Non-pigmented ciliary epithelial cell (primary cell): ENCODE measurements around the gene MUC3A.

Experiments
- DNase-seq: peaks from one replicate; pipeline ENCODE4 v3.0.0-alpha.2; 2010; ENCODE audit warnings: low read depth

The MUC3A gene

DNA sequence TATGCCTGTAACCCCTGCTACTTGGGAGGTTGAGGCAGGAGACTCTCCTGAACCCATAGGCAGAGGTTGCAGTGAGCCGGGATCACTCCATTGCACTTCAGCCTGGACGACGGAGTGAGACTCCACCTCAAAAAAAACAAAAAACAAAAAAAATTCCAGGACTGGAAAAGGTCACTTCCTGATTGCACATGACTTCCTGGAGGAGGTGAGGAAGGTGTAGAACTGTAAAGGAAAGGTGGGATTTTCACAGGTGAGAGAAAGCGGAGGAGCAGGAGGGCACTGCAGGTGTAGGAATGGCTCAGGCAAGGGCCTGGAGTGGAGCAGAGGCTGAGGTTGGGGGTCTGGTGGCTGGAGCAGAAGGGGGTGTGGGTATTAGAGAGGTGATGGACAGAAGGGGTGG lies 3.2 kb upstream of the MUC3A start:
- no peak for DNase-seq

DNA sequence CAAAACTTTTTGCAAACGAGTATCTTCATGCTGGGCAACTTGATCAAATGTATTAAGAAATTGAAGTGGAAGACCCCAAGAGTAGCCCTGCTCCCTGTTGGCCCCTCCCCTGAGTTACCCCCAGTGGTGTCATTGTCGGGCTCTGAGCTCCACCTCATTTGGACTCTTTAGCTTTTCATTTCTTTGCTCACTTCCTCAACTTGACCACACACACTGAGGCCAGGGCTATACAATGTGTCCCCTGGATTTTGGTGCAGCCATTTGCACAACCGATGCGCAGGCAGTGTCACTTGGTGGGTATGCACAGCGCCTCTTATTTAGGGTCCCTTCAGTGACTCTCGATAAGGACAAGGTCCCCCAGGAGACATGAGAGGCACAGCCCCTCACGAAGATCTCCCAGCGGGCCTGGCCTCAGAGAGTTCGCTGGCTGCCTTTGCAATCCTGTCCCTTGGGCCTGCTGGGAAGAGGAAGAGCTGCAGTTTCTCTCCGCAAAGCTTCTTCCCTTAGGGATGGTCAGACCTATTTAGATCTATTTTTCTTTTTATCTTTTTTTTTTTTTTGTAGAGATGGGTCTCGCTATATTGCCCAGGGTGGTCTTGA lies 2.5 kb upstream of the MUC3A start:
- DNase-seq = no peak

DNA sequence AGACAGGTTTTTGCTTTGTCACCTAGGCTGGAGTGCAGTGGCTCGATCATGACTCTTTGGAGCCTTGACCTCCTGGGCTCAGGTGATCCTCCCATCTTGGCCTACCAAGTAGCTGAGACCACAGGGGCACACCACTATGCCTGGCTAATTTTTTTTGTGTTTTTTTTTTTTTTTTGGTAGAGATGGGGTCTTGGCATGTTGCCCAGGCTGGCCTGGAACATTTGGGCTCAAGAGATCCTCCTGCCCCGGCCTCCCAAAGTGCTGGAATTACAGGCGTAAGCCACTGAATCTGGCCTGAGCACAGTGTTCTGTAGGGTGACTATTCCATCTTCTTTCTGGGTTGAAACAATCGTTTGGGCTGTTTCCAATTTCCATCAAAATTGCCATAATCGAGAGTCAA lies 1.5 kb upstream of the MUC3A start:
- DNase-seq = no peak

DNA sequence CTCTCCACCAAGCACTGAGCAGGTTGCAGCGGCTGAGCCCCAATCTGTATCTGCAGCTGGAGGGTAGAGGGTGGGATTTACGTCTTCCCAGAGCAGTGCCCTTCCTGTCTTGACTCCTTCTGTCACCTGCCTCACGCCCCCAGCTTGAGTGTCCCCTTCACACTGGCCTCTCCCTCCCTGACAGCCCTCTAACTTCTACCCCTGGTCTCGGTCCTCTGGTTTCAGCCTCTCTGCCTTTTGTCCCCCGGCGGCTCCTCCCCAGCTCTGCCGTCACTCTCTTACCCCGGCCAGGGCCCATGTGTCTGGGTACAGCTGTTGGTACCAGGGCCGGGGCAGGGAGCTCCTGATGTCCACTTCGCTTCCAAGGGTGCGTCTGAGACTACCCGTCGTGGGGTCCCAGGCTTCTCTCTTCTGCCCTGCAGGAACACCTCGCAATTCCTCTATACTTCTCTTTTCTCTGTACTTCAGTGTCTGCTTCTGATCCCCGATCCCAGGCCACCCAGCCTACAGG lies 654 bp downstream of the MUC3A start:
- no peak for DNase-seq

DNA sequence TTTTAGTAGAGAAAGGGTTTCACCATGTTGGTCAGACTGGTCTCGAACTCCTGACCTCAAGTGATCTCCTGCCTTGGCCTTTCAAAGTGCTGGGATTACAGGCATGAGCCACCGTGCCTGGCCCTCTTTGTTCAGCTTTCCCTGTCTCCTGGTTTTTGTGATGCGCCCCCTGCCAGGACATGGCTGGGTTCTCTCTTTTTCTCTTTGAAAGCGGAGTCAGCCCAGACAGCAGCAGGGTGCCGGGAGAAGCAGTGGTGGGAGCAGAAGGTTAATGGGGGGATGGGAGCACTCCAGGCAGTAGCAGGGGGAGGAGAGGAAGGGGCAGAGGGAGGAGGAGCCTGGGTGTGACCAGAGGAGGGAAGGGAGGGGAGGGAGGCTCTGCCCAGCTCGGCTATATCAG lies 1.8 kb downstream of the MUC3A start:
- DNase-seq = no peak

DNA sequence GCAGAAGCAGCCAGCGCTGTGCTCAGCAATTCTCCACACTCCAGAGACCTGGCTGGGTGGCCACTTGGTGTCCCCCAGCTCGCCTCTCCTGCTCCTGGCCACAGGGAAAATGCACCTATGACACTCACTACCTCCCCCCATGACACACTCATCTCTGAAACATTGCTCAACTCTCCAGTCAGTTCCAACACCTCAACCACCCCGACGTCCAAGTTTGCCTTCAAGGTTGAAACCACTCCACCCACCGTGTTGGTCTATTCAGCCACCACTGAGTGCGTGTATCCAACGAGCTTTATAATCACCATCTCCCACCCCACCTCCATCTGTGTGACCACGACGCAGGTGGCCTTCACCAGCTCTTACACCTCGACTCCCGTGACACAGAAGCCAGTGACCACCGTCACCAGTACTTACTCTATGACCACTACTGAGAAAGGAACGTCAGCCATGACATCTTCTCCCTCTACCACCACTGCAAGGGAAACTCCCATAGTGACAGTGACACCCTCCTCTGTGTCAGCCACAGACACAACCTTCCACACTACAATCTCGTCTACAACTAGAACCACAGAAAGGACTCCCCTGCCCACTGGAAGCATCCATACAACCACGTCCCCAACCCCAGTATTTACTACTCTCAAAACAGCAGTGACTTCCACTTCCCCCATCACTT lies 2.7 kb downstream of the MUC3A start:
- no peak for DNase-seq

DNA sequence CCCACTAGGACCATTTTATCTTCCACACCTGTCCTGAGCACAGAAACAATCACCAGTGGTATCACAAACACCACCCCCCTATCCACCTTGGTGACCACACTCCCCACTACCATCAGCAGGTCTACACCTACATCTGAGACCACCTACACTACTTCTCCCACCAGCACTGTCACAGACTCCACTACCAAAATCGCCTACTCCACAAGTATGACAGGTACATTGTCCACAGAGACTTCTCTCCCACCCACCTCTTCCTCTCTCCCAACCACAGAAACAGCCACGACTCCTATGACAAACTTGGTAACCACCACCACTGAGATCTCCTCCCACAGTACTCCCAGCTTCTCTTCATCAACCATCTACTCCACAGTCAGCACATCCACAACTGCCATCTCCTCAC lies 3.3 kb downstream of the MUC3A start:
- no peak for DNase-seq

DNA sequence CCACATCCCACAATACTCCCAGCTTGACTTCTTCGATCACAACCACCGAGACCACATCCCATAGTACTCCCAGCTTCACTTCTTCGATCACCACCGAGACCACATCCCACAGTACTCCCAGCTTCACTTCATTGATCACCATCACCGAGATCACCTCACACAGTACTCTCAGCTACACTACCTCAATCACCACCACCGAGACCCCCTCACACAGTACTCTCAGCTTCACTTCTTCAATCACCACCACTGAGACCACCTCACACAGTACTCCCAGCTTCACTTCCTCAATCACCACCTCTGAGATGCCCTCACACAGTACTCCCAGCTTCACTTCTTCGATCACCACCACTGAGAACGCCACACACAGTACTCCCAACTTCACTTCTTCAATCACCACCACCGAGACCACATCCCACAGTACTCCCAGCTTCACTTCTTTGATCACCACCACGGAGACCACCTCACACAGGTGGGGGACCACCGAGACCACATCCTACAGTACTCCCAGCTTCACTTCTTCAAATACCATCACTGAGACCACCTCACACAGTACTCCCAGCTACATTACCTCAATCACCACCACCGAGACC lies 8.6 kb downstream of the MUC3A start:
- DNase-seq = no peak

DNA sequence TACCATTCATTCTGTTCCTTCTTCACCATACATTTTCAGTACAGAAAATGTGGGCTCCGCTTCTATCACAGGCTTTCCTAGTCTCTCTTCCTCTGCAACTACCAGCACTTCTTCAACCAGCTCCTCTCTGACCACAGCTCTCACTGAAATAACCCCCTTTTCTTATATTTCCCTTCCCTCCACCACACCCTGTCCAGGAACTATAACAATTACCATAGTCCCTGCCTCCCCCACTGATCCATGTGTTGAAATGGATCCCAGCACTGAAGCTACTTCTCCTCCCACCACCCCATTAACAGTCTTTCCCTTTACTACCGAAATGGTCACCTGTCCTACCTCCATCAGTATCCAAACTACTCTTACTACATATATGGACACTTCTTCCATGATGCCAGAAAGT lies 10.6 kb downstream of the MUC3A start:
- no peak for DNase-seq

DNA sequence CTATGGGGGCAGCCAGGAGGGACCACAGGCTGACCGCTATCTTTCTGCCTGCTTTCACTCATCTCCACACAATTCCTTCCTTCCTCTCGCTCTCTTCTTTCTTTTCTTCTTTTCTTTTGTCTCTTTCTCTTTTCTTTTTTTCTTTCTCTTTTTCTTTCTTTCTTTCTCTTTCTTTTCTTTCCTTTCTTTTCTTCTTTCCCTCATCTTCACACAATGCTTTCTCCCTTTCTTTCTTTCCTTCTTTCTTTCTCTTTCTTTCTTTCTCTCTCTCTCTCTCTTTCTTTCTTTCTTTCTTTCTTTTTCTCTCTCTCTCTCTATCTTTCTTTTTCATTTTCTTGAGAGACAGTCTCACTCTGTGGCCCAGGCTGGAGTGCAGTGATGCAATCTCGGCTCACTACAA lies 13.2 kb downstream of the MUC3A start:
- DNase-seq = no peak

DNA sequence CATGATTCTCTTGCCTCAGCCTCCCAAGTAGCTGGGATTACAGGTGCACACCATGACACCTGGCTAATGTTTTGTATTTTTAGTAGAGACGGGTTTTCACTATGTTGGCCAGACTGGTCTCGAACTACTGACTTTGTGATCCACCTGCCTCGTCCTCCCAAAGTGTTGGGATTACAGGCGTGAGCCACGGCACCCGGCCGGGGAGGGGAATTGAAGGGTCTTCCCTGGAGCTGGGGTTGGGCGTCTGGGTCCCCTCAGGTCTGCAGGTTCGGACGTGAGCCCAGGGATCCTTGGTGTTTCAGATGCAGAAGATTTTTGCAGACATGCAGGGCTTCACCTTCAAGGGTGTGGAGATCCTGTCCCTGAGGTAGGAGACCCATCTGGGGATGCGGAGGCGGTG lies 14.1 kb downstream of the MUC3A start:
- DNase-seq = no peak

DNA sequence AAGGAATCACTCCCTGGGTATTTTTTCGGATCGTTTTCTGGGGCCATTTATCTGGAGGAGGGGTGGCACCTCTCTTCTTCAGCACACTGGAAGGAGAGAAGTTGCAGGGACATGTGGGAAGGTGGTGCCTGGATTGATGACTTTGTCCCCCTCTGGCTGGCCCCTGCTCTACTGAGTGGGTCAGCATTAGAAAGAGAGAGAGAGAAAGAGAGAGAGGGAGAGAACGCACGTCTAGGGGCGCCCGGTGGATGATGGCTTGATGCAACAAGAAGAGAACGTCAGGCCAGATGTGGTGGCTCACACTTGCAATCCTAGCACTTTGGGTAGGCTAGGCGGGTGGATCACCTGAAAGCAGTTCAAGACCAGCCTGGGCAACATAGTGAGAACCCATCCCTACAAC lies 14.5 kb downstream of the MUC3A start:
- DNase-seq = no peak

DNA sequence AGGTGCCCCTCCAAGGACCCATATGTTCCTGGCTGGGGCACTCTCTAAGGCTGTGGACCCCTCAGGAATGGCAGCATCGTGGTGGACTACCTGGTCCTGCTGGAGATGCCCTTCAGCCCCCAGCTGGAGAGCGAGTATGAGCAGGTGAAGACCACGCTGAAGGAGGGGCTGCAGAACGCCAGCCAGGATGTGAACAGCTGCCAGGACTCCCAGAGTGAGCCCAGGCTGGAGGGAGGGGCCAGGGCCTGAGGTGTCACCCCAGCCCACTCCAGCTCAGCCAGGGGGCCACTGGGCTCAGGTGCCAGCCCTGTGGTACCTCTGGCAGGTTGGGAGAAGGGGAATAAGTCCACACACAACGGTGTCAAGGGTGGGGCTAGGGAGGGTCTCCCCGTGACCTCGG lies 15.3 kb downstream of the MUC3A start:
- no peak for DNase-seq

DNA sequence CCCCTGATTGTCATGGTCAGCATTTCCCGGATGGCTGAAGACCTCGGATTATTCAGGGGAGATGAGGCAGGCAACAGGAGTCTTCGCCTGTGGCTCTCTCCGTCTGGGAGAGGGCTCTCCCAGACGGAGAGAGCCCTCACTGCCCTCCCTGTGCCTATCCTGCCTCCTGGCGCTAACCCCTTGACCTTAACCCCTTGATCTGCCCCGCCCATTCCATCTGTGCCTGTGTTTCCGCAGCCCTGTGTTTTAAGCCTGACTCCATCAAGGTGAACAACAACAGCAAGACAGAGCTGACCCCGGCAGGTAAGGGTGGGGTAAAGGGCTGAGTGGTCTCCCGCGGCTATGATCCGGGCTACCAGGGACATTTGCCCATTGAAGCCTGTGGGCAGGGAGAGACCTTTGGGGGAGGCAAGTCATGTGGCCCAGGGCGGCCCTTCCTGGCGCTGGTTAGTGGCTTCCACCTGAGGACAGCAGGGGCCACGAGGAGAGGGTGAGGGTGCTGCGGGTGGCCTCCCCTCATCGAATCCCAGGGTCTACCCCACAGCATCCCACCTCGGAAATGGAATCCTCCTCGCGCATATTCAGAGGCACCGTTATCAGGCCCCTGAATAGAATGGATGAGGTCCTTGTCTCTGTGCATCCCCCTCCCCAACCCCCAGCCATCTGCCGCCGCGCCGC lies 15.8 kb downstream of the MUC3A start:
- DNase-seq = no peak

DNA sequence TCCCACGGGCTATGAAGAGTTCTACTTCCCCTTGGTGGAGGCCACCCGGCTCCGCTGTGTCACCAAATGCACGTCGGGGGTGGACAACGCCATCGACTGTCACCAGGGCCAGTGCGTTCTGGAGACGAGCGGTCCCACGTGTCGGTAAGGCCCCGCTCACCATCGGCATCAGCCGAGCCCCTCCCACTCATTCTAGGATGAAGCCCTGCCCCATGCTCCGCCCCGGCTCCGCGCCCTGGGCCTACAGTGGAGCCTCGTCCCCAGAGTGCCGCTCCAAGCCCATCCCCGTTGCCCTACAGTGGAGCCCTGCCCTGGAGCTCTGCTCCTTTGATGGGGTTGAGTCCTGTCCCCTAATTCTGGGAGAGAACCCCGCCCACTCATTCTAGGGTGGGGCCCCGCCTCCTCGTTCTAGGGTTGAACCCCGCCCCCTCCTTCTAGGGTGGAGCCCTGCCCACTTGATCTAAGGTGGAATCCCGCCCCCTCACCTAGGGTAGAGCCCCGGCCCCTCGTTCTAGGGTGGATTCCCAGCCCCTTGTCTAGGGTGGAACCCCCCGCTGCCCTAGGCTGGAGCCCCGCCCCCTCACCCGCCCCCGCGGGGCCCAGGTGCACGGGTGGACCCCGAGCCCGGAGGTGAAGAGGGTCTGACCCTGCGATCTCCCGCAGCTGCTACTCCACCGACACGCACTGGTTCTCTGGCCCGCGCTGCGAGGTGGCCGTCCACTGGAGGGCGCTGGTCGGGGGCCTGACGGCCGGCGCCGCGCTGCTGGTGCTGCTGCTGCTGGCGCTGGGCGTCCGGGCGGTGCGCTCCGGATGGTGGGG lies 16.6 kb downstream of the MUC3A start:
- no peak for DNase-seq

DNA sequence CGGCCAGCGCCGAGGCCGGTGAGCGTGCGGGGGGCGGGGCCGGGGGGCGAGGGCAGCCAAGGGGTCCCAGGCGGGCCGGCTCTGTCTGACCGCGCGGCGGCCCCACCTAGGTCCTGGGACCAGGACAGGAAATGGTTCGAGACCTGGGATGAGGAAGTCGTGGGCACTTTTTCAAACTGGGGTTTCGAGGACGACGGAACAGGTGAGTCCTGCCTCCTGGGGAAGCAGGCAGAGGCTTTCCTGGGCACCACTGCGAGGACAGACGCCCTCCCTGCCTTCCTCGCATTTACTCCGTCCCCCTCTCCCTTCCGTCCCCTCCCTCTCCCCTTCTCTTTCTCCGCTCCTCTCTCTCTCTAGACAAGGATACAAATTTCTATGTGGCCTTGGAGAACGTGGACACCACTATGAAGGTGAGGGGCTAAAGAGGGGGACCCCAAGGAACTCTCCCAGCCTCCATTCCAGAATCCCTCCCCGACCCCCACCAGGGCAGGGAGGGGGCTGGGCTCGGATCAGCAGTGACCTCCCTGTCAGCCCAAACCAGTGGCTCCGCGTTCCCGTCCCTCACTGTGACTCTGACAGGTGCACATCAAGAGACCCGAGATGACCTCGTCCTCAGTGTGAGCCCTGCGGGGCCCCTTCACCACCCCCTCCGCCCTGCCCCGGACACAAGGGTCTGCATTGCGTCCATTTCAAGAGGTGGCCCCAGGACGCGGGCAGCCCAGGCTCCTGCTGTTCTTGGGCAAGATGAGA lies 17.4 kb downstream of the MUC3A start:
- no peak for DNase-seq

DNA sequence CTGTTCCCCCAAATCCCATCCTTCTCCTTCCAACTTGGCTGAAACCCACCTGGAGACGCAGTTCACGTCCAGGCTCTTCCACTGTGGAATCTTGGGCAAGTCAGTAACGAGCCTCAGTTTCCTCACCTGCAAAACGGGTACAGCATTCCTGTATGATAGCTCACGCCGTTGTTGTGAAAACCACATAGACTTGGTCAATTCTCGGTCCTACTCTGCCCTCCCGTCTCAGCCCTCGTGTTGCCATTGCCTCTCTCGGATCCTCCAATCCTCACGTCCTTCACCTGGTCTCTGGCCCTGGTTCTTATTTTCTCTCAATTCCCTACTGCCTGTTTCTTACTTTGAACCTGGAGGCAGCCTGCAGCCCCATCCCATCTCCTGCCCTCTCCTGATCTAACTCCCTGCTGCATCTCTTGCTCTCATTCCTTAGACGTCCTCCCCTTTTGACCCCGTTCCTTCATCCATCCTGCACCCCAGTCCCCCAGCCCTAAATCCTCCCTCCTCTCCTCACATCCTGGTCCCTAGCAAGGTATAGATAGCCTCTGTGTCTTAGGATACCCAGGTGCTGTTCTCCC lies 18.0 kb downstream of the MUC3A start:
- no peak for DNase-seq

DNA sequence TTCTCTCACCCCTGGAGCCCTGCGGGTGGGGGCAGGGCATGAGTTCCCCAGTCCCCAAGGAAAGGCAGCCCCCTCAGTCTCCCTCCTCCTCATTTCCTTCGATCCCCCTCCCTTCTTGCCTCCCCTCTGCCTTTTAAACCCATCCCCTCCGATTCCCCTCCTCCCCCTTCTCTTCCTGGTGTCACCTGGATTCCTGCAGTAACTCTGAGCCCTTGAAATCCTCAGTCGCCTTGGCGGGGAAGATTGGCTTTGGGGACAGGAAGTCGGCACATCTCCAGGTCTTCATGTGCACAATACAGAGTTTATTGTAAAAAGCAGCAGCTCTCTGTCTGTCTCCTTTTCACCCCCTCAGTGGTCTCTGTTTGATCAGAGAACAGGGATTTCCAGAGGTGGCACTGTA lies 18.7 kb downstream of the MUC3A start:
- no peak for DNase-seq

DNA sequence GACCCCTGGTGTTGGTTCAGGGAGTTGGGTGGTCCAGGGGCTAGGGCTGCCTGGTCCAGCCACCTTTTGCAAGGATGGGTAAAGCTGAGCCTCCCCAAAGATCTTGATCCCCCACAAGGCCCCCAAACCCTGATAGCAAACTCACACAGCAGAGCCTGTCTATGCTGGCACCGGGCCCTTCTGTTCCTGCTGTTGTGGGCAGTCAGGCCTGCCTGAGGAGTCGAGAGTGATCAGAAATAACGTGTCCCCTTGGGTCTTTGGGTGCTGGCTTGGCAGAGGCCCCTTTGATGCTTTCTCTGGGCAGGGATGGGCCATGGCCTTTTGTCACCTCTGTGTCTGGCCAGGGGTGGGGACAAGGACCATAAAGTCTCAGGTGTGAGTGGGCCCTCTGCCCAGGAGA lies 19.3 kb downstream of the MUC3A start:
- no peak for DNase-seq

DNA sequence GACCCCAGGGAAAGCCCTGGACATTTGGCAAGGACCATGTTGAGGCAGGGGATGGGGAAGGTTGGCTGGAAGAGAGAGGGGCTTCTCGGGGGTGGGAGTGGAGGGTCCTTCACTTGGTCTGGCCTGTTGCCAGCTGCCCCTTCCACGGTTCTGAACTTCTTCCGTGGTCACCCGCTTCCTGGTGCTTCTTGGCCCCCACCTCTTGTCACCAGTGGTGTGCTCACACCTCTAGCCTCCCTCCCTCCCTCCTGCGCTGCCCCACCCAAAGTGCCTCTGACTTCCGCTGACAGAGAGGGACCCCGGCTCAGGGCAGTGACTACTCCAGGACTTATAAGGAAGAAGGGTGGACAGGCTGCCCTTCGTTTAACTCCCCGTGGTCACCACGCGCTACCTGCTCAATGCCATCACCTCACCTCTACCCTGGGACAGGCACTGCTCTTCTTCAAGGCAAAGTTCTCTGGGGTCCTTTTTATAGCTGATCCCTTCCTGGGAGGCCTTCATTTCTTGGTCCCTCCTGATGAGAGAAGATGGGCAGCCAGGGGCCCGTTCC lies 19.8 kb downstream of the MUC3A start, which contains the start of gene MUC12:
TSS of gene MUC12 (plus strand) at position 500 of the 550 bp plus-strand sequence. CDS start 58 bp downstream, outside the sequence.
- no peak for DNase-seq
